ENCODE measurements around the gene KIR3DL2.
"Not testable (repeated sequence)": the region's sequence is repeated elsewhere in the genome, so short reads cannot be mapped to it uniquely, and the experiment has no call there.

Gene KIR3DL2

DNA sequence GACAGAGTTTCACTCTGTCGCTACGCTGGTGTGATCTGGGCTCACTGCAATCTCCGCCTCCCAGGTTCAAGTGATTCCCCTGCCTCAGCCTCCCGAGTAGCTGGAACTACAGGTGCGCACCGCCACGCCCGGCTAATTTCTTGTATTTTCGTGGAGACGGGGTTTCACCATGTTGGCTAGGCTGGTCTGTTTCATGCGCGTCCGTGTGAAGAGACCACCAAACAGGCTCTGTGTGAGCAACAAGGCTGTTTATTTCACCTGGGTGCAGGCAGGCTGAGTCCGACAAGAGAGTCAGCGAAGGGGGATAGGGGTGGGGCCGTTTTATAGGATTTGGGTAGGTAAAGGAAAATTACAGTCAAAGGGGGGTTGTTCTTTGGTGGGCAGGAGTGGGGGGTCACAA is 43.9 kb downstream of the KIR3DL2 start:
- 88 to 90% methylated on average over 16 of the region's 16 CpGs for WGBS, 2 experiments
- not testable (repeated sequence) for H3K4me3 ChIP-seq (ENCODE audit: insufficient read depth, low read depth, low read length); H3K9me3 ChIP-seq (ENCODE audit: control insufficient read depth, low read length); H3K27ac ChIP-seq (ENCODE audit: insufficient read depth, low read depth, low read length, poor library complexity, severe bottlenecking); H3K4me1 ChIP-seq (ENCODE audit: control insufficient read depth, insufficient read depth, low read length); H3K36me3 ChIP-seq (ENCODE audit: control insufficient read depth, insufficient read depth, low read length); H3K27me3 ChIP-seq (ENCODE audit: control insufficient read depth, insufficient read depth, low read length, poor library complexity, severe bottlenecking)

- no peaks in the 10 kb centered on the region for H3K9me3 ChIP-seq (ENCODE audit: control insufficient read depth, low read length)
- WGBS, 2 experiments, result 88 to 93% methylated on average over 2 of the region's 2 CpGs
- no peaks in the 10 kb centered on the region for H3K4me1 ChIP-seq (ENCODE audit: control insufficient read depth, insufficient read depth, low read length)
- no peaks in the 10 kb centered on the region for H3K27me3 ChIP-seq (ENCODE audit: control insufficient read depth, insufficient read depth, low read length, poor library complexity, severe bottlenecking)
- H3K27ac ChIP-seq (ENCODE audit: insufficient read depth, low read depth, low read length, poor library complexity, severe bottlenecking), result no peak overlapping the region
- H3K36me3 ChIP-seq (ENCODE audit: control insufficient read depth, insufficient read depth, low read length), result no peaks in the 10 kb centered on the region
- no peak overlapping the region for H3K4me3 ChIP-seq (ENCODE audit: insufficient read depth, low read depth, low read length)
Observed at GRCh38 chr19:54896036-54896435, 45.8 kb downstream of the KIR3DL2 start.

DNA sequence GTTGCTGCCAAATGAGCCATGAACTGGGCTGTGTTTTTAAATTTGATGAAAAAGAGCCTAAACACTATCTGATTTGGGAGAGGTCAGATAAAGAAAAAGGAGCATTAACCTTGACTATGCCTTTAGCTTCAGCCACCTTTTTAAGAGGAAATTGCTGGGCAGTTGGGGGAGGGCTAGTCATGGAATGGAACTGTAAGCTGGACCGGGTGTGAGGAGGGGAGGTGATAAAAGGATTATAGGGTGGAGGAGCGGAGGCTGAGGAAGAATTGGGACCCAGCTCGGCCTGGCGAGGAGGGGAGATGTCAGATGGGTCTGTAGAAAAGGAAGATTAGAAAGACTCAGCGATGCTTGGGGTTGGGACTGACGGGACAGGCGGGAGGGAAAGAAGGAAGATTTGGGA is 48.4 kb downstream of the KIR3DL2 start:
- H3K27ac ChIP-seq (ENCODE audit: insufficient read depth, low read depth, low read length, poor library complexity, severe bottlenecking); H3K9me3 ChIP-seq (ENCODE audit: control insufficient read depth, low read length); H3K4me3 ChIP-seq (ENCODE audit: insufficient read depth, low read depth, low read length); H3K36me3 ChIP-seq (ENCODE audit: control insufficient read depth, insufficient read depth, low read length); H3K4me1 ChIP-seq (ENCODE audit: control insufficient read depth, insufficient read depth, low read length); H3K27me3 ChIP-seq (ENCODE audit: control insufficient read depth, insufficient read depth, low read length, poor library complexity, severe bottlenecking): not testable (repeated sequence)
- WGBS, 2 experiments, result 90 to 92% methylated on average over 7 of the region's 7 CpGs

DNA sequence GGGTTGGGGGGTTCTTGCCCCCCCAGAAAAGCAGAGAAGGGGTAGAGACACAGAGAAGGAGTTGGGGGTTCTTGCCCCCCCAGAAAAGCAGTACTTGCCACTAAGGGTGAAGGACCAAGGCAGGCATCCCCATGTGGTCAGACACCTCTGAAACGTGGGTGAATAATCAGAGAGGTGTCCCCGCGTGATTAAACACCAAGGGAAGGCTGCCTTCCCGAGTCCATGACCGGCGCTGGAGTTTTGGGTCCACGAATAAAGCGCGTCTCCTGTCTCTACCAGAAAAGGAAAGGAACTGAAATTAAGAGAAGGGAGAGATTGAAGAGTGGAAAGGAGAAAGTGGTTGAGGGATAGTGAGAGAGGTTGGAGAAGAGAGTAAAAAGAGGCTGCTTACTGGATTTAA is 49.4 kb downstream of the KIR3DL2 start:
- not testable (repeated sequence) for H3K27me3 ChIP-seq (ENCODE audit: control insufficient read depth, insufficient read depth, low read length, poor library complexity, severe bottlenecking); H3K27ac ChIP-seq (ENCODE audit: insufficient read depth, low read depth, low read length, poor library complexity, severe bottlenecking); H3K4me3 ChIP-seq (ENCODE audit: insufficient read depth, low read depth, low read length); H3K9me3 ChIP-seq (ENCODE audit: control insufficient read depth, low read length); H3K36me3 ChIP-seq (ENCODE audit: control insufficient read depth, insufficient read depth, low read length); H3K4me1 ChIP-seq (ENCODE audit: control insufficient read depth, insufficient read depth, low read length)
- WGBS, 2 experiments, result 86 to 89% methylated on average over 9 of the region's 9 CpGs

GRCh38 chr19:54901153-54901552 is 50.9 kb downstream of the KIR3DL2 start:
- H3K27ac ChIP-seq (ENCODE audit: insufficient read depth, low read depth, low read length, poor library complexity, severe bottlenecking); H3K27me3 ChIP-seq (ENCODE audit: control insufficient read depth, insufficient read depth, low read length, poor library complexity, severe bottlenecking); H3K9me3 ChIP-seq (ENCODE audit: control insufficient read depth, low read length); H3K4me1 ChIP-seq (ENCODE audit: control insufficient read depth, insufficient read depth, low read length); H3K4me3 ChIP-seq (ENCODE audit: insufficient read depth, low read depth, low read length); H3K36me3 ChIP-seq (ENCODE audit: control insufficient read depth, insufficient read depth, low read length): not testable (repeated sequence)
- WGBS, 2 experiments, result 77 to 92% methylated on average over 6 to 8 of the region's 8 CpGs

GRCh38 chr19:54902061-54902460 is 51.8 kb downstream of the KIR3DL2 start:
- no peak overlapping the region for H3K4me3 ChIP-seq (ENCODE audit: insufficient read depth, low read depth, low read length)
- no peaks in the 10 kb centered on the region for H3K4me1 ChIP-seq (ENCODE audit: control insufficient read depth, insufficient read depth, low read length)
- WGBS, 2 experiments, result 85 to 91% methylated on average over 3 of the region's 3 CpGs
- H3K36me3 ChIP-seq (ENCODE audit: control insufficient read depth, insufficient read depth, low read length), result no peaks in the 10 kb centered on the region
- H3K27me3 ChIP-seq (ENCODE audit: control insufficient read depth, insufficient read depth, low read length, poor library complexity, severe bottlenecking), result no peaks in the 10 kb centered on the region
- no peak overlapping the region for H3K27ac ChIP-seq (ENCODE audit: insufficient read depth, low read depth, low read length, poor library complexity, severe bottlenecking)
- no peaks in the 10 kb centered on the region for H3K9me3 ChIP-seq (ENCODE audit: control insufficient read depth, low read length)

- Histone ChIP-seq H3K27me3 (ENCODE audit: control insufficient read depth, insufficient read depth, low read length, poor library complexity, severe bottlenecking) (no peaks in the 10 kb centered on the region), H3K36me3 (ENCODE audit: control insufficient read depth, insufficient read depth, low read length) (no peaks in the 10 kb centered on the region), H3K4me1 (ENCODE audit: control insufficient read depth, insufficient read depth, low read length) (no peaks in the 10 kb centered on the region), H3K4me3 (ENCODE audit: insufficient read depth, low read depth, low read length) (no peak overlapping the region), H3K27ac (ENCODE audit: insufficient read depth, low read depth, low read length, poor library complexity, severe bottlenecking) (no peak overlapping the region), H3K9me3 (ENCODE audit: control insufficient read depth, low read length) (no peaks in the 10 kb centered on the region)
- no CpG with 5 or more reads among the region's 6 CpGs for WGBS, 2 experiments
Observed at GRCh38 chr19:54903303-54903702, 53.1 kb downstream of the KIR3DL2 start.

- not testable (repeated sequence) for H3K4me1 ChIP-seq (ENCODE audit: control insufficient read depth, insufficient read depth, low read length); H3K36me3 ChIP-seq (ENCODE audit: control insufficient read depth, insufficient read depth, low read length); H3K4me3 ChIP-seq (ENCODE audit: insufficient read depth, low read depth, low read length); H3K9me3 ChIP-seq (ENCODE audit: control insufficient read depth, low read length); H3K27me3 ChIP-seq (ENCODE audit: control insufficient read depth, insufficient read depth, low read length, poor library complexity, severe bottlenecking); H3K27ac ChIP-seq (ENCODE audit: insufficient read depth, low read depth, low read length, poor library complexity, severe bottlenecking)
- 88 to 91% methylated on average over 3 to 4 of the region's 4 CpGs for WGBS, 2 experiments
Observed at GRCh38 chr19:54904261-54904660, 54.0 kb downstream of the KIR3DL2 start.

DNA sequence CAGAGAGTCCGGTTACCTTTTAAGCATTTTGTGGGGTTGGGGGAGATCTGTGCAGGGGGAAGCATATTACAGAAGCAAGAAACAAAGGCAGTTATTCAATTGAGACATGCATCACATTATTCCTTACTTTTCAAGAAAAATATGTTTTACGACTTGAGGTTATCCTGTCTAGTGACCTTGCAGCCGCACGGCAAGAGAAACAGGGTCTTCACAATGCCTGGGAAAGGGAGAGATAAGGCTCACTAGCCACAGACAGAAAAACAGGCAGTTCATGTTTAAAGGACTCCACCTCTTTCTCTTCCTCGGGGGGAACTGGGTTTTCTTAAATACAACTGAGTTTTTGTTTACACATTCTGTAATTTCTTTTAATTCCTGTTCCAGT is 55.2 kb downstream of the KIR3DL2 start:
- H3K36me3 ChIP-seq (ENCODE audit: control insufficient read depth, insufficient read depth, low read length), result no peaks in the 10 kb centered on the region
- 89 to 95% methylated on average over 5 of the region's 5 CpGs for WGBS, 2 experiments
- H3K9me3 ChIP-seq (ENCODE audit: control insufficient read depth, low read length), result no peaks in the 10 kb centered on the region
- no peaks in the 10 kb centered on the region for H3K4me1 ChIP-seq (ENCODE audit: control insufficient read depth, insufficient read depth, low read length)
- no peak overlapping the region for H3K4me3 ChIP-seq (ENCODE audit: insufficient read depth, low read depth, low read length)
- H3K27ac ChIP-seq (ENCODE audit: insufficient read depth, low read depth, low read length, poor library complexity, severe bottlenecking), result no peak overlapping the region
- H3K27me3 ChIP-seq (ENCODE audit: control insufficient read depth, insufficient read depth, low read length, poor library complexity, severe bottlenecking), result no peaks in the 10 kb centered on the region

GRCh38 chr19:54905803-54906511 is 55.7 kb downstream of the KIR3DL2 start, which contains the start of gene NCR1:
TSS of gene NCR1 (plus strand) at chr19:54906148. CDS start at chr19:54906188, 40 bp downstream.
- H3K4me1 ChIP-seq (ENCODE audit: control insufficient read depth, insufficient read depth, low read length), result no peaks in the 10 kb centered on the region
- WGBS, 2 experiments, result 78 to 81% methylated on average over 22 of the region's 22 CpGs
- H3K27ac ChIP-seq (ENCODE audit: insufficient read depth, low read depth, low read length, poor library complexity, severe bottlenecking), result no peak within 1 kb of the TSS
- no peaks in the 10 kb centered on the region for H3K27me3 ChIP-seq (ENCODE audit: control insufficient read depth, insufficient read depth, low read length, poor library complexity, severe bottlenecking)
- H3K36me3 ChIP-seq (ENCODE audit: control insufficient read depth, insufficient read depth, low read length), result no peaks in the 10 kb centered on the region
- no peak within 1 kb of the TSS for H3K4me3 ChIP-seq (ENCODE audit: insufficient read depth, low read depth, low read length)
- no peaks in the 10 kb centered on the region for H3K9me3 ChIP-seq (ENCODE audit: control insufficient read depth, low read length)

GRCh38 chr19:54906819-54907218 is 56.6 kb downstream of the KIR3DL2 start:
- H3K27me3 ChIP-seq (ENCODE audit: control insufficient read depth, insufficient read depth, low read length, poor library complexity, severe bottlenecking), result no peaks in the 10 kb centered on the region
- no peaks in the 10 kb centered on the region for H3K9me3 ChIP-seq (ENCODE audit: control insufficient read depth, low read length)
- H3K4me3 ChIP-seq (ENCODE audit: insufficient read depth, low read depth, low read length), result no peak overlapping the region
- no peak overlapping the region for H3K27ac ChIP-seq (ENCODE audit: insufficient read depth, low read depth, low read length, poor library complexity, severe bottlenecking)
- WGBS, 2 experiments, result 85 to 91% methylated on average over 7 of the region's 7 CpGs
- H3K36me3 ChIP-seq (ENCODE audit: control insufficient read depth, insufficient read depth, low read length), result no peaks in the 10 kb centered on the region
- H3K4me1 ChIP-seq (ENCODE audit: control insufficient read depth, insufficient read depth, low read length), result no peaks in the 10 kb centered on the region
